MV-4-11 (cell line): ENCODE measurements around the gene FBXW5.

ENCODE experiments used
- DNase-seq: peaks from one replicate; lab custom pipeline; 2025; lab: John Stamatoyannopoulos, UW

FBXW5 gene

DNA sequence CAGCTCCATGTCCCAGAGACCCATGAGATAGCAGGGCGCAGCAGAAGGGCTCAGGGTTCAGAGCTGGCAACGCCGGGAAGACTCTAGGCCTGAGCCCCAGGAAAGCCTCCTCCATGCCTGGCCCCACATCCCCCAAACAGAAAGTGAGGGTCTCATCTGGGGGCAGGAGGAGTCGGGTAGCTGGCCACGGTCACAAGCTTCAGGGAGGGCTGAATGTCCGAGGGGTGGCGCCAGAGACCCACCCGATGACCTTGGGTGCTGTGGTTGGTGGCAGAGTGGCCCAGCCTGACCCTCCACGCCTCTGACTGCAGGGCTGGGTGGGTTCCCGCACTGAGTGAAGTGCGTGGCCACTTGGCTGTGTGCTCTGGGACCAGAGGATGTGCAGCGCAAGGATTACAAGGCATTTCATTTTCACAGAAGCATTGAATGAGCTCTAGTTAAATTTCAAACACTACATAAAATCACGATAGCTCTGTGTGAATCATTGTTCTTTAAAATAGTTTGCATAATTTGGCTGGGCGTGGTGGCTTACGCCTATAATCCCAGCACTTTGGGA is 3.5 kb upstream of the FBXW5 start:
- DNase-seq, result peak; percentile 38

- DNase-seq, result no peak
Observed at GRCh38 chr9:136947028-136947891, 2.7 kb upstream of the FBXW5 start.

GRCh38 chr9:136946228-136947027 is 1.9 kb upstream of the FBXW5 start:
- DNase-seq, result no peak

GRCh38 chr9:136945333-136946227 is 1.0 kb upstream of the FBXW5 start:
- DNase-seq, result no peak

DNA sequence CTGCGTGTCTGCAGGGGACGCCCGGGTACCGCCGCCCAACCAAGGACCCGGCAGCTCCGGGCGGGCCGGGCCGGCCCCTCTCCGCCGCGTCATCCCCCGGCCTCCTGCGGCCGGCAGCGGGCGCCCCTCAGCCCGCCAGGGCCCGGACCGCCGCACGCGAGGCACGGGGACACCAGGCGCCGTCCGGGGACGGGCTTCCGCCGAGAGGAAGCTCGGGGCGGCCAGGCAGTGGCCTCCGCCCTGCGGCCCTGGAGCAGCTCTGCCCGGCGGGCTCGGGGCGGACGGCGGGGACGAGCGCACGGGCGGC is 373 bp downstream of the FBXW5 start:
- DNase-seq, result no peak

- no peak for DNase-seq
Observed at GRCh38 chr9:136943291-136944211, 987 bp downstream of the FBXW5 start.

DNA sequence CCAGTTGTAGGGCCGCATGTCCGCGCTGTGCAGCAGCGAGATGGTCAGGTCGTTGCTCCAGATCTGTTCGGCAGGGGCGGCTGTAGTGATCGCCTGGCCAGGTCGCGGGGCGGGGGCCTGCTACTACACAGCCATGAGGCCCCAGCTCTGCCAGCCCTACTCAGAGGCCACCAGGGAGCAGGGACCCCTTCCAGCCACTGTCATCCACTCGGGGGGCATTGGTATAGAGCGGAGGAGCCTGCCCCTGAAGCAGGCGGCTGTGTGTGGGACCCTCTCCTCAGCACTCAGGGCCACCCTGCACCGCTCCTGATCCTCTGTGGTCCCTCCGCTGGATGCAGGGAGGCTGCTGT is 1.7 kb downstream of the FBXW5 start:
- DNase-seq, result no peak

- DNase-seq, result no peak
Observed at GRCh38 chr9:136942112-136942880, 2.2 kb downstream of the FBXW5 start.

- no peak for DNase-seq
Observed at GRCh38 chr9:136941231-136942111, 3.1 kb downstream of the FBXW5 start.

GRCh38 chr9:136940526-136941230 is 3.9 kb downstream of the FBXW5 start:
- no peak for DNase-seq

GRCh38 chr9:136939996-136940525 is 4.5 kb downstream of the FBXW5 start:
- DNase-seq, result no peak

DNA sequence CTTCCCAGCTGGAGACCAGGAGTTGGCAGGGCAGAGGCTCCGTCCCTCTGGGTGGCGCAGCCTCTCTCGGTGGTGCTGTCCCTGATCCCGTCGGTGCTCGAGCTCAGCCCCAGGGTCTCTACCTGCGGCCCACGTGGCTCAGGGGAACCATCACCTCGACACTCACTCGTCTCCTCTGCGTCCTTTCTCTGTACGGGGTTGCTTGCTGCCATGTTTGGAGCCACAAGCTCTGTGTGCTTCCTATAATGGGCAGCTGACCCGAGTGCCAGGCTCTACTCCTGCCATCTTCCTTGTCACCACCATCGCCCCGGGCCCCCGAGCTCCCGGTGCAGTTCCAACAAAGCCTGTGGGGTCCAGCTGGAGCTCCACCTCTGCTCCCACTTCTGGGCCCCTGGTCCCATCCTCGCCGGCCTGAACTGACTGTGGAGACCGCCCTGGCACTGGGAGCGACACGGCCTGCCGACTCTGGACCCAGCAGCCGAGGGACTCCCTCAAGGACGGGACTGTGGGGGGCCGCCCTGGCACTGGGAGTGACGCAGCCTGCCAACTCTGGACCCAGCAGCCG is 5.0 kb downstream of the FBXW5 start:
- no peak for DNase-seq

DNA sequence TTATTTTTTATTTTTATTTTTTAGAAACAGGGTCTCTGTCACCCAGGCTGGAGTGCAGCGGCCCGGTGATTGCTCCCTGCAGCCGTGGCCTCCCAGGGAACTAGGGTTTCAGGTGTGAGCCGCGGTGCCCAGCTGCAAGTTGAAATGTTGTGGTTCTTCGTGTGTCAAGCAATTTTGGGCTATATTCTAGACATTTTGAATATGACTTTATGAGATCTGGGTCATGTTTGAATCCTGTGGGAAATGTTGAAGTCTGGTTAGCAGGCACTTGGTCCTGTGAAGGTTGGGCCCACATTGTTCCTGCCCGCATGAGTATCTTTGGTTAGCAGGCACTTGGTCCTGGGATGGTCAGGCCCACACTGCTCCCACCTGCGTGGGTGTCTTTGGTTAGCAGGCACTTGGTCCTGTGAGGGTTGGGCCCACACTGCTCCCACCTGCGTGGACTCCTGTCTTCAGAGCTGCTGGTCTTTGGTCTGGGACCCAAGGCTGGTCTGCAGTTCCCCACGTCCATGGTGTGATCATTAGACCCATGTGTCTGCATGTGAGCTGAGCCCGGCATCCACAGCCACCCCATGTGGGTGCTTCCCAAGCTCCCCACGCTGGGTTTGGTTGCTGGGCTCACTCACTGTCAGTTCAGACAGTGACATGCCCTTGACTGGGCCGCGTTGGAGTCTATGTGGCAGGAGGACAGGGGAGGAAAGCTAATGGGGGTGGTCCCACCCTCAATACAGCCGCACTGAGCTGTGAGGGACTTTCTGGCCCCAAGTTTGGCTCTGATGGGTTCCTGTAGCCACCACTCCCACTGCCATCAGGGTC is 7.1 kb downstream of the FBXW5 start:
- no peak for DNase-seq

DNA sequence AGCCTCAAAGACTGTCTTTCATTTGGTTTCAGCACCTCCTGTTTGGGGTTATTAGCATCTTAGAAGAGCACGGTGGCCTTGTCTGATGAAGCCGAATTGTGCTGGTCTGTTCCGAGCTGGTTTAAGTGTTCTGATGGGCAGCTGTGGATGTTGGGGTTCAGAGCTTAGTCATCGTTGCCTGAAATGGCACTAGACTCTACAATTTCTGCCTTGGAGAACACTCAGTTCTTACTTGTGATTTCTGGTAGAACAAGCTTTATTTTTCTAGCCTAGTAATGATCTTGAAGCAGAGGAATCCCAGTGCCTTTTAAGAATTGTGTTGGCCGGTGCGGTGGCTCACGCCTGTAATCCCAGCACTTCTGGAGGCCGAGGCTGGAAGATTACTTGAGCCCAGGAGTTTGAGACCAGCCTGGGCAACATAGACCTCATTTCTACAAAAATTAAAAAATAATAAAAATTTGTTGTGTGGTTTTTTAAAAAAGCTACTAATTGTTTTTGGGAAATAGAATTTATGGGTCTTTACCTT is 7.8 kb downstream of the FBXW5 start:
- no peak for DNase-seq

DNA sequence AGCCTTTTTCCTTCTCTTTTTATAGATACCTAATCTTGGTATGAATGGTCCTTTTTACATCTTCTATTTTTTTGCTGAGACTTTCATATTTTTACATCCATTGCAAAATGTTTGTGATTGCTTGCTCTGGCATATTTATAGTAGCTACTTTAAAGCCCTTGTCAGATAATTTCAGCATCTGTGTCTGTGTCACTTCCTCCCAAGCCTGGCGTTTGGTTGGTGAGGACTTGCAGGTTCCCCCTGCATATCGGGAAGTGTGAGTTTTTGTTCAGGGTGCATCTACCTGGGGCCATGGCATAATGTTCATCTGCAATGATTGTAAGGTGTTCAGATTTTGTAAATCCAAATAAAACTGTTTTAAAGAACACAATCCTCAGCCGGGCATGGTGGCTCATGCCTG is 8.9 kb downstream of the FBXW5 start:
- DNase-seq, result peak; percentile 72

GRCh38 chr9:136934277-136934676 is 10.3 kb downstream of the FBXW5 start:
- DNase-seq, result no peak

- DNase-seq, result no peak
Observed at GRCh38 chr9:136931611-136932130, 12.9 kb downstream of the FBXW5 start.
